Panc1 (cell line): ENCODE measurements around the gene CFAP52. TPM values are rescaled to one million over a fixed set of nuclear protein-coding genes. Genes with fewer than 3 reads are reported as not detected.

Experiments
- total RNA-seq: library from RNA; stranded (reverse); gene quantifications from one replicate; pipeline ENCODE4 v1.2.1, GENCODE V29; 2021; ENCODE audit not compliant: unreplicated experiment

CFAP52 gene
- total RNA-seq, 1 experiment from 2014 or later = not detected

Other genes starting within 250 kb of the CFAP52 start
- 50.3 TPM for gene STX8, start 822 bp upstream of the CFAP52 start, total RNA-seq
- gene USP43, start 68.9 kb downstream of the CFAP52 start, total RNA-seq = 7.3 TPM
- not detected for gene DHRS7C, start 214.9 kb downstream of the CFAP52 start, total RNA-seq
- gene GSG1L2, start 245.4 kb downstream of the CFAP52 start, total RNA-seq = not detected
- 0.08 TPM for gene GLP2R, start 249.3 kb downstream of the CFAP52 start, total RNA-seq